HG03342 (cell line): ENCODE data around the gene CELSR3.

Source experiments
- ATAC-seq: cut with Tn5 transposase; IDR thresholded peaks from one replicate; pipeline ENCODE4 v1.9.1; 2021; ENCODE audit warnings: mild to moderate bottlenecking, moderate library complexity; ENCODE audit not compliant: unreplicated experiment

CELSR3 gene

DNA sequence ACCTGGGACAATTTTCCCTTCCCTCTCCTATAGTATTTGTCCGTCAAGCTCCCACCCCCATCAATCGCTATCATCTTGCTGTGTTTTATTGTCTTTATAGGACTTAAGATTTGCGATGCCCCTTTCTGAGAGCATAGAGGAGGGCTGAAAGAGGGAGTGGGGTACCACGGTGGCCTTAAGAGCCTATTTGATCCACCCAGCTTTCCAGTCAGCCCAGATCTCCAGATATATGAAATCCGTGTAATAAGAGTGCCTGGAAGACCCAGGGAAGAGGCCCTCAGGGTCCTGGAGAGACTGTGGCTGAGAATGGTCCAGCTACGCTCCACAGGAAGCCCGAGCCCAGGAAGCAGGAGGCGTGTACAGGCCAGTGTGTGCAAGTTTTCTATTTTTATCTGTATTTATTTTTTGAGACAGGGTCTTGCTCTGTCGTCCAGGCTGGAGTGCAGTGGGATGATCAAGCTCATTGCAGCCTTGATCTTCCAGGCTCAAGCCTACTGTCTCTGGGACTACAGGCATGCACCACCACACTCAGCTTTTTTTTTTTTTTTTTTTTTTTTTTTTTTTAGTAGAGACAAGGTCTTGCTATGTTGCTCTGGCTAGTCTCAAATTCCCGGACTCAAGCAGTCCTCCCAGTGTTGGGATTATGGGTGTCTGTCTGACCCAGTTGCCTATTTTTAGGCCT lies 24.0 kb upstream of the CELSR3 start:
- no peak for ATAC-seq

GRCh38 chr3:48685603-48686511 lies 23.2 kb upstream of the CELSR3 start, which contains the start of gene NCKIPSD:
NCKIPSD (minus strand) TSS chr3:48685915; CDS start chr3:48685807, 108 bp downstream.
- ATAC-seq: peak; percentile 77

DNA sequence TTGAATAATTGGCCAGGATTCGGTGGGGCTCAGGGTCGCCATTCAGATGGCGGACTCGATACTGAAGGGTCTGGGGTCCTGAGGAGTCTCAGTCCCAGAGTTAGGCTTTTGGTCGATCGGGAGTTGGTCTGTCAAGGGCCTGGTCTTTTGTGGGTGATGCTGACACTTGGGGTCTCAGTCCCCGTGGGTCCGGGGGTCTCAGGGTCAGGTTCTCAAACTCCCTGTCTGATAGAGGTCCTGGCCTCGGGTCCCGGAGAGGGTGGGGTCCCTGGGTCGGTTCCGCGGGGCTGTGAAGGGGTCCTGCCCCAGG lies 22.6 kb upstream of the CELSR3 start:
- no peak for ATAC-seq

DNA sequence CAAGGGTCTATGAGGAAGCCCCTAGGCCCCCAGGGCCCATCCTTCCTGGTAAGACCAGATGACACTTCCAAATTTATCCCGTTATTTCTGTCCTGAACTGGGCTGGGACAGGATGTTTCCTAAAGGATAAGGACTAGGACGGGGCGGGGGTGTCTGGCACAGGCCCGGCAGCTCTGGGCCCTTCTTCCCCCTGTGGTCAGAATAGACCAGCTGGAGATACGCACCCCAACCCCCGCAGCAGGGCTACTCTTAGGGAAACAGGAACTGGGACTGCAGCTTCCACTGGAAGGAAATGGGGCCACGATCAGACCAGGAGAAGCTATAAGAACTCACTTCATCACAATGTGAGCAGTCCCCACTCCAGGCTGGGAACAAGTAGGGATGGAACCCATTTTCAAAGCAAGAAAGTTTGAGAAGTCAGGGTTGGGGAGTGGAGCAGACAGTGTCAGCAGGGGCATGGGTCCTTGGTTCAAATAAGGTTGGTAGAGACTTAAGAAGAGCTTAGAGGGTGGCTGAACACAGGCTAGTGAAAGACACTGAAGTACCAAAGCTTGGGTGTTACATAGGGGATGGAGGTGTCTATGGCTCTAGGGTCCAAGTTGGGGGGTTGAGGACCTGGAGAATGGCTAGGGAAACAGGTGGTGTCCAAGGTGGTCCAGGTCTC lies 21.9 kb upstream of the CELSR3 start:
- ATAC-seq: no peak

DNA sequence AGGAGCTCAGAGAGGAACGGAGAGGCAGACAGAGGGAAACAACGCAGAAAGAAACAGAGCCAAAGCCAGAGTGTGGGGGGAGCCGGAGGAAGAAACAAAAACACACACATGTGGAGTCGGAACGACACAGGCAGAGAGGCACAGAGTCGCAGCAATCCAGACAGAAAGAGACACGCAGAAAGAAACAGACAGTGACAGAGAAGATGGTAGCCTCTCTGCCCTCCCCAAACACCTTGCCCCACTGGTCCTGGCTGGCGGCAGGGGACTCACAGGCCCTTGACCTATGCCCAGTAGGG lies 21.3 kb upstream of the CELSR3 start:
- no peak for ATAC-seq

DNA sequence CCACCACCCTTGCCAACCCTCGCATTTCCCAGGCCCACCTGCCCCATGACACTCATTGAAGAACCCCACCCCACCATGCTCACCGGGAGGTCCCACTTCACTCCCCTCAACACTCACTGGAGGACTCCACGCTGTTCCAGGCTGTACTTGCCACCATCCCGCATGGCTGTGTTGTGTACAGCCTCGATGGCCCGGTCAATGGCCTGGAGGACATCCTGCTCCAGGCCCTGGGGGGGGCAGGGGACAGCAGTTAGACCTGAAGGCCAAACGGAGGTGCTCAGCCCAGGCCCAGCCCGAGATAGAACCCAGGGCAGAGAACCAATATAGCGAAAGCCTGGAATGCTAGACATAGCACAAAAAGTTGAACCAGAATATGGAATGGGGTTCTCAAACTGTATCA lies 20.1 kb upstream of the CELSR3 start:
- ATAC-seq: no peak

DNA sequence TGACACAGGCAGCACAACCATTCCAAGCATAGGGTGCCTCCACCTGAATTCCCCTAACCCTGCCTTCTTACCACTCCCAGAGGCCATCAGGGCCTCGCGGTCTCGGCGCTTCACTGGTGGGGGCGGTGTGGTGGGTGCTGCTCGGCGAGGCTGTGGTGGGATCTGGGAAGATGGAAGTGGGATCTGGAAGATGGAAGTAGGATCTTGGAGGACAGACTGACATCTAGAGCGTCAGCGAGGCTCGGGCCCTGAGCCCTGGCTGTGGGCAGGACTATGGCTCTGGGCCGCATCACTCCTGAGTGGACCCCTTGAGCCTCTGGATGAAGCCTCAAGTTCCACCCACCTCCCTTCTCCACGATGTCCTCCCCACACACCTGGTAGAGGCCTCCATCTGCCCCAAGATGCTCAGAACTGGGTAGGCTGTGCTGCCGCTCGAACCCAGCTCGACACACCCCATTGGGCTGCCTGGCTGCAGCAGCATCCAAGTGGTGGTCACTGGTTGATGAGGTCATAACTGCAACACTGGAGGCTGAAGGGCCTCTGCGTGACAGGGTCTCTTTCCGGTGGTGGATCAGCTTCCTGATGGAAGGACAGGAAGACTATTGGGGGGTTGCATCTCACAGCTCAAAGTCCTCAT lies 19.4 kb upstream of the CELSR3 start:
- ATAC-seq: no peak

- ATAC-seq: no peak
These were observed 18.8 kb upstream of the CELSR3 start for GRCh38 chr3:48681541-48681880.

DNA sequence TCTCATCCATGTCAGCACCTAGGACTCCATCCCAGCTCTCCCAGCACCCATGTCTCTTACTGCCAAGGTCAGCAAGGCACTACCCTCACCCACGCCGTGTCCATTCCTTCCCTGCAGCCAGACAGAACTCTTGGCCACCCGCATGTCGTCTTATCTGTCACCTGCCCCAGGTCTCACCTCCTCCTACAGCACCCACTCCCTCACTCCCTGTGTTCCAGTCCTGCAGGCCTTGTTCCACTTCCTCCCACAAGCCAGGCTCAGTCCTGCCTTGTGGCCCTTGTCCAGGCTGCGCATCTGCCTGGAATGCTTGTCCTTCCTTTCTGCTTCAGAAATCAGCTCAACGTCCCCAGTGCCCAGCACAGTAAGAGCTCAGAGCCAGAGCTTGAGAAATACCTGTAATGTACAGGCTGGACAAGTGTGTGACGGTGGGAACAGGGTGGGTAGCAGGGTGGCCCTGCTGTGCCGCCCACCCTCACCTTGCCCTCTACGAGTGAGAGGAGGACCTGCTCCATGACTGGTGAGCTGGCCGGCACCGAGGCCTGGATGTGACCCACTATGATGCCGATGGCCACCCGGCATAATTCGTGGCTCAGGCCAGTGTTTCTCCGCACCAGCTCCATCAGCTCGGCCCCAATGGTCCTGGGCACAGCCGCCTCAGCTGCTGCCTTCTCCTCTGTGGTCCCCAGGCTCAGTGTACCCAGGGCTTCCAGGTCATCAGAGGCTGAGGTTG lies 18.3 kb upstream of the CELSR3 start:
- no peak for ATAC-seq

DNA sequence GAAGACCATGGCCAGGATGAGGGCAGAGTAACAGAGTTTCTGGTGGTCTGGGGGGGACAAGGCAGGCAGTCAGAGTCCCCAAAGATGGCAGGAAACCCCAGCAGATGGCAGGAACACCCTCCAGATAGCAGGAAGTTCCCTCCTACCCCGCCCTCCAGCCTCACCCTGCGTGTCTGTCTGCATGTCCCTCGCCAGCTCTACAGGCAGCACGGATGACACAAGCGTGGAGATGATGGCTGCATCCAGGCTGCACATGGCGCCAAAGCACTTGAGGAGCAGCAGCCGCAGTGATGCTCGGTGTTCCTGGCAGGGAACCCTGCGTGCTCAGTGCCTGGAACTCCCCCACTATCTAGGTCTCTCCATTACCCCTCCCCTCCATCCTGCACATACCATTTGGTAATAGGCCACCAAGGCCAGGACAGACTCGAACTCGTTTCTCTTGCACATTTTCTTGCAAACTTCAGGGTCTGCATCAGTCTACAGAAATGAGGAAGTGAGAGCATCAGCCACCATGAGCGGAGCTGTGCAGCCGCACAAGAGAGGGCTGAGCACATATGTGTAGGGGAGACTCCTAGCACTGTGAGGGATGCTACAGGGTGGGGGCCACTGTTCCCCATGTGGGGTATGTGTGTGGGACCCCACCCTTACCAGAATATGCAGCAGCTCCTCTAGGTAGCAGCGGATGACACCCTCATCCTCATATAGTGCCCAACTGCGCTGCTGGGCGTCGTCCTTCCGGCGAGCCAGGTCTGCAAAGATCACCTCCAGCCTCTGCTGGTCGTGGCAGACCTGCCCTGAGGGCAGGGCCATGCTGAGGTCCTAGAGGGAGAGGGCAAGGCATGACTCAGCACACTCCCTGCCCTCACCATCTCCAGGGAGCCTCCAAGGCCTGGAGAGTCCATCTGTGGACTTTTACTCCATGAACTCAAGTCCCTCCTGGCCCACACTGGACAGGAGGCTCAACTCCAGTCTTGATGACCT lies 17.0 kb upstream of the CELSR3 start:
- no peak for ATAC-seq

GRCh38 chr3:48678566-48679380 lies 16.1 kb upstream of the CELSR3 start:
- no peak for ATAC-seq

DNA sequence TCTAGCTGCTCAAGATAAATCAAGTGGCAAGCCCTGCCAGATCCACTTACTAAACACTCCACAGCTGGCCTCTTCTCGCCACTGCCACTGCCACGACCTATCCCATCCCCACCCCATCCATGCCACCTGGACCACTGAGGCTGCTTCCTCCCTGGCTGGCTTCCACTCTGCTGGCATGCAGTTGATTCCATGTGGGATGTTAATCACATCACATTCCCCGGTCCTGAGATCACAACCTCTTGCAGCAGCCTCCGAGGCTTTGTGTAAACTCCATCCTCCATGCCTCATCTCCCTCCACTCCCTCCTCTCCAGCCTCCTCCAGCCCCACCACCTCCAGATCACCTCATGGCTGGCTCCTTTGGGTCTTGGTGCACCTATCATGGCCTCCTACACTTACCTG lies 15.4 kb upstream of the CELSR3 start:
- no peak for ATAC-seq

DNA sequence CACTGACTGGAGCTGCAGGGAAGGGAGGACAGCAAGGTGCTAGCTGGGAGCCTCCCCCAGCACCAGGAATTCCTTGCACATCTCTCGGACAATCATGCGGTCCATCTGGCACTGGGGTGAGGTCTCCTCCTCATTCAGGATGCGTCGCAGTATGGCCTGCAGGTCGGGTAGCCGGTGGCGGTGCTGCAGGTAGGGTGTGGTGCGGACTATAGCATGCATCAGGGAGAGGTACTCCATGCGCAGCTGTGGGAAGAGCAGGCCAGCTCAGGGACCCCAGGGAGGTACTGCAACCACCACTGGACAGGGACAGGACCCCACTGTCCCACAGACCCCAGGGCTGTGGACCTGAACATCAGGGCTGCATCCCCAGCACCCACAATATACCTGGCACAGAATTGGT lies 11.8 kb upstream of the CELSR3 start:
- no peak for ATAC-seq

DNA sequence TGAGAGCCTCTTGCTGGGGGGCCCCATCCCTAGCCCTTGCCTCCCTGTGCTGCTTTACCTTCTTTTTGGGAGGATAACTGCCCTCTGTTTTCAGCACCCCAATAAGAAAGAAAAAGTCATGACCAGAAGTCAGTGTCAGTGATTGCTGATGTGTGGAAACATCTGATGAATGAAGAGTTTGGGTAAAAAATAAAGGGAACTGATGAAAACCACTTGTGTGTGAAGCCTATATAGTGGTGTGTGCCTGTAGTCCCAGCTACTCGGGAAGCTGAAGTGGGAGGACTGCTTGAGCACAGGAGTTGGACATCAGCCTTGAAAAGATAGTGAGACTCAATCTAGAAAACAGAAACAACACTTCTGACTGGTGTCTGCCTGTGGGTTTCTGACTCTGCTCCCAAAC lies 9.8 kb upstream of the CELSR3 start:
- no peak for ATAC-seq

DNA sequence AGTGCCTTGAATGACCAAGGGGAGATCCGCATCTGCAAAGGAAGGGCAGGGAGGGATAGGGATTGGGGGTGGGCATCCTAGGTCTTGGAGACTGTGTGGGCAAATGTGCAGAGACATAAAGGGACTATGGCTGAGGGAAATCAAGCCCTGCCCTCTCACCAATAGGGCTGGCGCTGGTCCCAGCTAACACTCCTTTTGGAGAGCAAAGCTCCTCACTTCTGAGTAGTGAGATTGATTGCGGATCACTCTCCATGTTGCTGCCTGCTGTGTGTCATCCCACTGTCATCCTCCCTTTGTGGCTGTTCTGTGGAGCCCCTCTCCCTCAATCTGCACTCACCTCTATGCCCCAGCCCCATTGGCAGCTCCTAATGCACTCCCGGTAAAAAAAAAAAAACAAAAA lies 2.2 kb upstream of the CELSR3 start:
- no peak for ATAC-seq

GRCh38 chr3:48664313-48664644 lies 1.6 kb upstream of the CELSR3 start:
- no peak for ATAC-seq

DNA sequence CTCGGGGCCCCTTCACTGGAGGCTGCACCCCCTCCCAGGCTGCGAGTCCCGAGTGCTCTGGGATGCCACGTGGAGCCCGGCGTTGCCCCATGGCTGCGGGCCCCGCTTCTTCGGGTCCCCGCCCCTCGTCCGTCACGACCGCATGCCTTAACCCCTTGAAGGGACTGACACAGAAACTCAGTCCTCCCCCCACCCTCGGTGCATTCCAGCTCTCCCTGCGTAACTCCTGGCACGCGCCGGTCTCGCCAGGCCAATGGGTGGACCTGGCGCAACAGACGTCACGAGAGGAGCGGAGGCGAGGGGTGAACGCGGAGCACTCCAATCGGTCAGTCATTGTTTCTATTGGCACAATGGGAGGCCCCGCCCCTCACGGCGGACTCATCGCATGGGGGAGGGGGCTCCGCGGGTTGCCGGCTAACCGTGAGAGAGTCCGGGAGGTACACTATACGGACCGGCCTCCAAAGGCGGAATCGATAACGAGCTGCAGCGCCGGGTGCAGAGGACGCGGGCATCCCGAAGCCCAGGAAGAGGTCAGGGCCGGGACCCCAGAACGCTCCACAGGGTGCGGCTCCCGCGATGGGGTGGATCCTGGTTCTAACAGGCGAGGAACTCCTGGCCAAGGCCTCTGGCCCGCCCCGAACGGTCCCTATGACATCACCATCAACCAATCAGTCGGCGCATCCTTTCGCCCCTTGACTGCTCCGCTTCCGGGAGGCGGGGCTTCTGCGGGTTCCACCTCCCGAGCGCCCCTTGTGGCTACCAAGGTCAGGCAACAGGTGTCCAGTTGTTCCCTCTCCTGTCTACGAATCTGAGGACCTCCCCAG lies 1.0 kb upstream of the CELSR3 start:
- peak; percentile 83 for ATAC-seq

DNA sequence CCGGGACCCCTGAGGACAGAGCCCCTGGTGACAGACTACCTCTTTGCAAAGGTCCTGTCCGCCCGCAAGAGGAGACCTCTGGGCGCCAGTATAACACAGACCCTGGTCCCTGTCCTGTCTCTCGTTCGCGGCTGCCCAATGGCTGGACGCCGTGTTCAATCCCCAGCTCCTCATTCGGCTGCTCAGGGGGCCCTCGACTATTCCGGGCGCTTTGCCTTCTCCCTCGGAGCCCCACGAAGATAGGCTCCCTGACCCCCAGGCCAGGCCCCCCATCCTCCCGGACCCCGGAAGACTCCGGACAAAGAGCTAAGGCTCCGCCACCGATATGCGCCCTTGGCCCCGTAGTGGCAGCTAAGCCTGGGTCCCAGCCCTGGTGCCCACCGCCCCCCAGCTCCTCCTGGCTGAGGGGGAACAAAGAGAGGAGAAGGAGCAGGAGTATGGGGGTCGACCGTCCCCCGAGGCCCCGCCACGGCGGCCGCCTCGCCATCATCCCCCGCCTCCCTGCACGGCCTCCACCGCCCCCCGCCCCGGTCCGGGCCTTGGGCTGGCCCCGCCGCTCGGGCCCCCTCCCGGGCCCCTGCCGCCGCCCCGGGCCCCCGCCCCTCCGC lies 437 bp downstream of the CELSR3 start:
- ATAC-seq: no peak
